Astrocyte (in vitro differentiated cells and primary cell): ENCODE data around the gene TBC1D9B.

Source experiments
- CTCF ChIP-seq: IDR thresholded peaks from 2 replicates; pipeline ENCODE4 v1.5.1; 2011; ENCODE audit warnings: low read depth, mild to moderate bottlenecking, inconsistent platforms, low read length, moderate library complexity; ENCODE audit not compliant: insufficient read depth
- EZH2 ChIP-seq: IDR thresholded peaks from 2 replicates; pipeline ENCODE4 v1.6.1; 2012; ENCODE audit warnings: mild to moderate bottlenecking, low read length, inconsistent platforms; ENCODE audit not compliant: insufficient read depth

- TF ChIP-seq CTCF (no peak), EZH2 (no peak)
These were observed 44.8 kb downstream of the TBC1D9B start for GRCh38 chr5:179862891-179863290.
